ENCODE data around the gene BCAR3. TPM values are rescaled to one million over a fixed set of nuclear protein-coding genes. Genes with fewer than 3 reads are reported as not detected.

The BCAR3 gene
- total RNA-seq, 1 donor from 2014 or later = 22.8 TPM

DNA sequence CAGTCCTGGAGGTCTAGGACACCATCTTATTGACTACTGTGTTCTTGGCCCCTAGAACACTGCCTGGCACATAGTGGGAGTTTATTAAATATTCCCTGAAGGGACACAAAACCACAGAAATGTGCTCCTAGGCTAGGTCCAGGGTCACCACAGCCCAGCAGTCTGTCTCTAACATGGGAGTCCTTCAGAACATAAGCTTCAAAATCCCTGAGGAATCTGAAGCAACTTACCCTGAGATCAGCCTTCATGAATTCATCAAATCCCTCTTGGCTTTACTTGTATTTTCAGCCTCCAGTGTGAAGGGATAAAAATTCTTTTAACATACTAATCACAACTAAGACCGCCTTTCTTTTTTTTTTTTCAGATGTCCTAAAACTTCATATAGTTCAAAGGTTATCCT lies 32.7 kb upstream of the BCAR3 start:
- Histone ChIP-seq H3K9me3 (no peaks in the 10 kb centered on the region), H3K4me1 (peaks cover under 1% of the 10 kb centered on the region), H3K4me3 (no peak overlapping the region), H3K36me3 (no peaks in the 10 kb centered on the region), H3K27ac (no peak overlapping the region), H3K27me3 (no peaks in the 10 kb centered on the region)
- no peak for DNase-seq (ENCODE audit: extremely low spot score in 2 of 2)
- TF ChIP-seq POLR2AphosphoS5 (IDR thresholded peaks at IDR 0.05; ENCODE audit: insufficient read depth in 1 of 2, low read depth in 1 of 2) (no peak), POLR2A (IDR thresholded peaks at IDR 0.05) (no peak)
- TF ChIP-seq, protein P1, sequence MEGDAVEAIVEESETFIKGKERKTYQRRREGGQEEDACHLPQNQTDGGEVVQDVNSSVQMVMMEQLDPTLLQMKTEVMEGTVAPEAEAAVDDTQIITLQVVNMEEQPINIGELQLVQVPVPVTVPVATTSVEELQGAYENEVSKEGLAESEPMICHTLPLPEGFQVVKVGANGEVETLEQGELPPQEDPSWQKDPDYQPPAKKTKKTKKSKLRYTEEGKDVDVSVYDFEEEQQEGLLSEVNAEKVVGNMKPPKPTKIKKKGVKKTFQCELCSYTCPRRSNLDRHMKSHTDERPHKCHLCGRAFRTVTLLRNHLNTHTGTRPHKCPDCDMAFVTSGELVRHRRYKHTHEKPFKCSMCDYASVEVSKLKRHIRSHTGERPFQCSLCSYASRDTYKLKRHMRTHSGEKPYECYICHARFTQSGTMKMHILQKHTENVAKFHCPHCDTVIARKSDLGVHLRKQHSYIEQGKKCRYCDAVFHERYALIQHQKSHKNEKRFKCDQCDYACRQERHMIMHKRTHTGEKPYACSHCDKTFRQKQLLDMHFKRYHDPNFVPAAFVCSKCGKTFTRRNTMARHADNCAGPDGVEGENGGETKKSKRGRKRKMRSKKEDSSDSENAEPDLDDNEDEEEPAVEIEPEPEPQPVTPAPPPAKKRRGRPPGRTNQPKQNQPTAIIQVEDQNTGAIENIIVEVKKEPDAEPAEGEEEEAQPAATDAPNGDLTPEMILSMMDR (IDR thresholded peaks at IDR 0.05) = no peak
- intact Hi-C loops (cut with DNase I) = no loop called here

DNA sequence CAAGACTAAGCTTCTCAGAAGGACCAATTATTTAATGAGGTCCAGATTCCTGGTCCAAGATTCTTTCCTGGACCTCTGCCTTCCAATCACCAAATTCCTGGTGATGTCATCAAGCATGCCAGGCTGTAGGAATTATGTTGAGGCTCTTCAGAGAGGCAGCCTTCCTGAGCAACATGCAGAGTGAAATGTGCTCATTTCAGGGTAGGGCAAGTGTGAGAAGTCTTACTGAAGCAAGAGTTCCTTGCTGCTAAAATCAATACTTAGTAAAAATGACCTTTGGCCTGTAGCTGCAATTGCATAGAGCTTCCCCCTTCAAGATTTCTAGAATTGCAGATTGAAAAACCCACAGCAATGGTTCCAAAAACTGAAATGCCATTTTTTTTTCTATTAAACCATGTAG lies 31.7 kb upstream of the BCAR3 start:
- intact Hi-C loops (cut with DNase I) = no loop called here
- Histone ChIP-seq H3K27ac (no peak overlapping the region), H3K9me3 (no peaks in the 10 kb centered on the region), H3K36me3 (no peaks in the 10 kb centered on the region), H3K27me3 (no peaks in the 10 kb centered on the region), H3K4me3 (no peak overlapping the region), H3K4me1 (peaks cover 10% of the 10 kb centered on the region)
- no peak for DNase-seq (ENCODE audit: extremely low spot score in 2 of 2)
- TF ChIP-seq, protein P1 (IDR thresholded peaks at IDR 0.05) = no peak
- TF ChIP-seq POLR2AphosphoS5 (IDR thresholded peaks at IDR 0.05; ENCODE audit: insufficient read depth in 1 of 2, low read depth in 1 of 2) (no peak), POLR2A (IDR thresholded peaks at IDR 0.05) (no peak)

DNA sequence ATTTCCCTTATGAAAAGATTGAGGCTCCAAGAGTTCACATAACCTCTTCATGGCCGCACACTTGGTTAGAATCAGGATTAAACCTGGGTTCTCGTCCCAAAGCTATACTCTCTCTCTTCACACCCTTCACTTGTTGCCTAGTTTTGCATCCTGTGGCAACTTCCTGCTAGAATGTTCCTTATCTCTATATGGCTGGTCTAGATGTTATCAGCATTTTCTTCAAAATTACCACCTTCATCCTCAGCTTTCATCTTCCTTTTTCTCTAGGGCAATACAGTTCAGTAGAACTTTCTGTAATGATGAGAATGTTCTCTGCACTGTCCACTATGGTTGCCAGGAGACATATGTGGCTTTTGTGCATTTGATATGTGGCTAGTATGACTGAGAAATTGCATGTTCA lies 31.1 kb upstream of the BCAR3 start:
- no peak for DNase-seq (ENCODE audit: extremely low spot score in 2 of 2)
- no peaks in the 10 kb centered on the region for H3K9me3 ChIP-seq
- no peak overlapping the region for H3K27ac ChIP-seq
- intact Hi-C loops (cut with DNase I) = no loop called here
- no peak overlapping the region for H3K4me3 ChIP-seq
- no peak for TF ChIP-seq POLR2AphosphoS5 (IDR thresholded peaks at IDR 0.05; ENCODE audit: insufficient read depth in 1 of 2, low read depth in 1 of 2)
- TF ChIP-seq POLR2A (IDR thresholded peaks at IDR 0.05) = no peak
- TF ChIP-seq, protein P1 (IDR thresholded peaks at IDR 0.05) = no peak
- H3K4me1 ChIP-seq = peaks cover 10% of the 10 kb centered on the region
- H3K27me3 ChIP-seq = no peaks in the 10 kb centered on the region
- no peaks in the 10 kb centered on the region for H3K36me3 ChIP-seq

DNA sequence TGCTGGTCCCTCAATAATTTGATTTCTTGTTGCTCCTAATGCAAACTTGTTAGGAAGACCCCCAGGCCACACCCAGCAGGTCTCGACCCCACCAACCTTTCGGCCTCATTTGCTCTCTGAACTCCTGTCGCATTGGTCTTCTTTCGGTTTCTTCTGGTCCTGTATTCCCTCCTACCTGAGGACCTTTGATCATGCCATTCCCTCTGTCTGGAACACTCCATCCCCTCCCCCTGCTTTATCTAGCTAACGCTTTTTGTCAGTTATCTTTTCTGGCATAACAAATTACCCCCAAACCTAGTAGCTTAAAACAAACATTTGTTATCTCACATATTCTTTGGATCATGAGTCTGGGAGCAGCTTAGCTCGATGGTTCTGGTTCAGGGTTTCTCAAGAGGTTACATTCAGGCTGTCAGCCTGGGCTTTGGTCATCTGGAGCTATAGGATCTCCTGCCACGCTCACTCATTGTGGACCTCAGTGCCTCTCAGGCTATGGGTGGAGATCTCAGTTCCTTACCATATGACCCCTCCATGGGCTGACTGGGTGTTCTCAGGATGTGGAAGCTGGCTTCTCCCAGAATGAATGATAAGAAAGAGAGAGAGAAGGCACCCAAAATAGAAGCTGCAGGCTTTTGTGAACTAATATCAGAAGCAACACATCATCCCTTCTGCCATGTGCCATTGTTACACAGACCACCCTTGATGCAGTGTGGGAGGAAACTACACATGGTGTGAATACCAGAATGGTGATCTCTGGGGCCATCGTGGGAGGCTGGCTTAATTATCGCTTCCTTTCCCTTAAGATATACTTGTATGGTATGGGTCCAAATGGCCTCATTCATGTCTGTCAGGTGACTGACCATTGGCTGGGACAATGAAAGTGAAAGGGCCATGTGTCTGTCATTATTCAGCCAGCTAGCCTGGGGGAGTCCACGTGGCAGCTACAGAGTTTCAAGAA lies 29.1 kb upstream of the BCAR3 start:
- H3K4me3 ChIP-seq = no peak overlapping the region
- no peaks in the 10 kb centered on the region for H3K36me3 ChIP-seq
- peaks cover 10% of the 10 kb centered on the region for H3K4me1 ChIP-seq
- H3K9me3 ChIP-seq = no peaks in the 10 kb centered on the region
- no peaks in the 10 kb centered on the region for H3K27me3 ChIP-seq
- intact Hi-C loops (cut with DNase I) = no loop called here
- no peak for DNase-seq (ENCODE audit: extremely low spot score in 2 of 2)
- TF ChIP-seq POLR2A (IDR thresholded peaks at IDR 0.05) = no peak
- H3K27ac ChIP-seq = no peak overlapping the region

DNA sequence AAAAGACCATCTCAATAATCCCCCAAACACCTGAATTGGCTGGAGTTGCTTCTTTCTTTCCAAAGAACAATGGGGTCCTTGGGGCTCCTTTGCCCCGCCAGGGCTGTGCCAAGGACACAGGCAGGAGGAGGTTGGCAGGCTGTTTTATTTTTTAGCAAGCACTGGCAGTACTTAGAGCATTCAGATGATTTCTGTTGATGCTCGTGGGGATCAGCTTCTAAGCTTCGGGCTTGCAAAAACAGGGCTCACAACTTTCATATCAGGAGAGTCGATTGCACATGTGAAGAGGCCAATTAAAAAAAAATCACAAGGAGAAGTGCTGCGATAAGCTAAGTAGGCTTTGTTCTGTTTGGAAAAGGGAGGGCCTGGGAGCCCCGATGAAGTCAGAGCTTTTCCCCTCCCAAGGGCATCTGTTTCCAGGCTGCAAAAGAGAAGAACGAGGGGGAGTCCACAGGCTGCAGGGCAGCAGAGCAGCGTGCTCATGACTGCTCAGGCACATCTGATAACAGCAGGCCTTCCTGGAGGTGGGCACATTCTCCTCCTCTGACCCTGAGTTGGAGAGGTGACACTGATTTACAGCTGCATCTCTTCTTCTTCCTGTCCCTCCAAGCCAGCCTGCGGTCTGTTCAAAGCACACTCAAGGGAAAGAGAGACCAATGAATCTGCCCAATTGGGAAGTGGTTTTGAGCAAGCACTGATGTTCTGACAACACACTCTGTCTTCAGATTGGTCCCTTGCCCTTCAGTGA lies 27.3 kb upstream of the BCAR3 start:
- Histone ChIP-seq H3K4me1 (peaks cover 10% of the 10 kb centered on the region), H3K36me3 (no peaks in the 10 kb centered on the region), H3K27me3 (no peaks in the 10 kb centered on the region), H3K27ac (no peak overlapping the region), H3K4me3 (no peak overlapping the region), H3K9me3 (no peaks in the 10 kb centered on the region)
- no peak for TF ChIP-seq POLR2AphosphoS5 (IDR thresholded peaks at IDR 0.05; ENCODE audit: insufficient read depth in 1 of 2, low read depth in 1 of 2)
- TF ChIP-seq, protein P1 (IDR thresholded peaks at IDR 0.05) = no peak
- no peak for TF ChIP-seq POLR2A (IDR thresholded peaks at IDR 0.05)
- no peak for DNase-seq (ENCODE audit: extremely low spot score in 2 of 2)
- intact Hi-C loops (cut with DNase I) = no loop called here

Measured in vagina (tissue), 2 donors.